Measurements from ENCODE around the gene NRG2. TPM values are rescaled to one million over a fixed set of nuclear protein-coding genes. Genes with fewer than 3 reads are reported as not detected.
A peak's percentile ranks its signal among the peaks of the same experiment; 100 is the strongest.

Gene NRG2
- total RNA-seq, 1 experiment from 2014 or later = 0.59 TPM

DNA sequence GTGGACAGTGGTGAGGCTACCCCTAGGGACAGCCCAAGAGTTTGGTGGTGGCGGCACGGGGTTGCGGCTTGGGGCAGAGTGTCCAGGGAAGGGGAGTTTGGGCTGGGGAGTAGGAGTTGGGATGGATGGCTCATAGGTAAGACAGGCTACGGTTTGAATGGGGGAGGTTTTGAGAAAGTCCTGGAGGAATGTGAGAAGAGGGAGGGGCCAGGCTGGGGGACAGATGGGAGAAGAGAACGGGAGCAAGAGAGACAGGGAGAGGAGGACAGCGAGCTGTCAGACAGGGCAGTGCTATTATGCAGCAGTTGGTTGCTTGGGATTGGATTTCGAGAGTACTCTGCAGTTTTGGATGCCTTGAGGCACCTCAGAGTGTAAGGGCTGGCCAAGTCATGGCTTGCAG, 223.0 kb downstream of the NRG2 start:
- peaks cover 21% of the 10 kb centered on the region for H3K27me3 Mint-ChIP-seq (ENCODE audit: insufficient read depth, unreplicated experiment)
- Histone ChIP-seq H3K9me3 (peaks cover 11% of the 10 kb centered on the region; the same call in 1 of the 2 replicates), H3K36me3 (ENCODE audit: control insufficient read depth, insufficient read depth, low read length) (no peaks in the 10 kb centered on the region), H3K4me1 (no peaks in the 10 kb centered on the region), H3K4me3 (ENCODE audit: low read depth, low read length) (no peak overlapping the region), H3K27me3 (replicated peaks; ENCODE audit: control insufficient read depth, insufficient read depth, low read length) (no peaks in the 10 kb centered on the region; the same call in none of the 2 replicates)
- H3K4me1 Mint-ChIP-seq (ENCODE audit: low read depth, unreplicated experiment) = no peaks in the 10 kb centered on the region
- ChIA-PET POLR2A (no interaction called here), CTCF (no interaction called here)
- no peaks in the 10 kb centered on the region for H3K36me3 Mint-ChIP-seq (ENCODE audit: insufficient read depth, unreplicated experiment)
- H3K9me3 Mint-ChIP-seq (ENCODE audit: unreplicated experiment) = peaks cover 20% of the 10 kb centered on the region
- DNase-seq = peak in 1 of 2 experiments; percentile 32
- TF ChIP-seq, protein P1, sequence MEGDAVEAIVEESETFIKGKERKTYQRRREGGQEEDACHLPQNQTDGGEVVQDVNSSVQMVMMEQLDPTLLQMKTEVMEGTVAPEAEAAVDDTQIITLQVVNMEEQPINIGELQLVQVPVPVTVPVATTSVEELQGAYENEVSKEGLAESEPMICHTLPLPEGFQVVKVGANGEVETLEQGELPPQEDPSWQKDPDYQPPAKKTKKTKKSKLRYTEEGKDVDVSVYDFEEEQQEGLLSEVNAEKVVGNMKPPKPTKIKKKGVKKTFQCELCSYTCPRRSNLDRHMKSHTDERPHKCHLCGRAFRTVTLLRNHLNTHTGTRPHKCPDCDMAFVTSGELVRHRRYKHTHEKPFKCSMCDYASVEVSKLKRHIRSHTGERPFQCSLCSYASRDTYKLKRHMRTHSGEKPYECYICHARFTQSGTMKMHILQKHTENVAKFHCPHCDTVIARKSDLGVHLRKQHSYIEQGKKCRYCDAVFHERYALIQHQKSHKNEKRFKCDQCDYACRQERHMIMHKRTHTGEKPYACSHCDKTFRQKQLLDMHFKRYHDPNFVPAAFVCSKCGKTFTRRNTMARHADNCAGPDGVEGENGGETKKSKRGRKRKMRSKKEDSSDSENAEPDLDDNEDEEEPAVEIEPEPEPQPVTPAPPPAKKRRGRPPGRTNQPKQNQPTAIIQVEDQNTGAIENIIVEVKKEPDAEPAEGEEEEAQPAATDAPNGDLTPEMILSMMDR (IDR thresholded peaks at IDR 0.05; ENCODE audit: insufficient read depth in 1 of 2, low read depth in 1 of 2, low read length in 1 of 2, severe bottlenecking in 1 of 2, unreplicated experiment in 1 of 2) = no peak
- no peak overlapping the region for H3K27ac Mint-ChIP-seq (ENCODE audit: unreplicated experiment)
- intact Hi-C loops (cut with micrococcal nuclease; ENCODE audit: unreplicated experiment) = no loop called here
- no TSS peak for BruUV-seq (replicated peaks)
- H3K4me3 Mint-ChIP-seq (ENCODE audit: unreplicated experiment) = no peak overlapping the region

DNA sequence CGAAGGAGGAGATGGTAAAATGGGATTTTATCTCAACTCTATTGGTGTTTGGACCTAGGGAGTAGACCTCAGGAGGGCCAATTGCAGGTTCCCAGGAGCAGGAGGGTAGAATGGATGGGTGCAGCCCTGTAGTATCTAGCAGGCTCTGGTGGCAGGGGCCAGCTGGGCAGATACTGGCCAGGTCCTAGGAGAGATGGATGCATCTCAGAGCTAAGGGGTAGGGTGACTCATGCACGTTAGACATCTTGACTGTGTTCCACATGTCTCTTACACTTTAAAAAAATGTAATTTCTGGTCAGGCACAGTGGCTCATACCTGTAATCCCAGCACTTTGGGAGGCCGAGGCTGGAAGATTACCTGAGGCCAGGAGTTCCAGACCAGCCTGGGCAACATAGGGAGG, 225.1 kb downstream of the NRG2 start:
- Mint-ChIP-seq H3K9me3 (ENCODE audit: unreplicated experiment) (peaks cover 20% of the 10 kb centered on the region), H3K36me3 (ENCODE audit: insufficient read depth, unreplicated experiment) (no peaks in the 10 kb centered on the region), H3K27ac (ENCODE audit: unreplicated experiment) (no peak overlapping the region), H3K27me3 (ENCODE audit: insufficient read depth, unreplicated experiment) (peaks cover 21% of the 10 kb centered on the region), H3K4me3 (ENCODE audit: unreplicated experiment) (no peak overlapping the region), H3K4me1 (ENCODE audit: low read depth, unreplicated experiment) (no peaks in the 10 kb centered on the region)
- intact Hi-C loops (cut with micrococcal nuclease; ENCODE audit: unreplicated experiment) = no loop called here
- peak in 1 of 2 experiments; percentile 6 for DNase-seq
- ChIA-PET POLR2A (no interaction called here), CTCF (no interaction called here)
- no TSS peak for BruUV-seq (replicated peaks)
- no peak overlapping the region for H3K4me3 ChIP-seq (ENCODE audit: low read depth, low read length)
- no peaks in the 10 kb centered on the region for H3K4me1 ChIP-seq
- H3K9me3 ChIP-seq = peaks cover 11% of the 10 kb centered on the region; the same call in 1 of the 2 replicates
- no peaks in the 10 kb centered on the region for H3K36me3 ChIP-seq (ENCODE audit: control insufficient read depth, insufficient read depth, low read length)
- TF ChIP-seq, protein P1 (IDR thresholded peaks at IDR 0.05; ENCODE audit: insufficient read depth in 1 of 2, low read depth in 1 of 2, low read length in 1 of 2, severe bottlenecking in 1 of 2, unreplicated experiment in 1 of 2) = no peak
- H3K27me3 ChIP-seq (replicated peaks; ENCODE audit: control insufficient read depth, insufficient read depth, low read length) = no peaks in the 10 kb centered on the region; the same call in none of the 2 replicates

DNA sequence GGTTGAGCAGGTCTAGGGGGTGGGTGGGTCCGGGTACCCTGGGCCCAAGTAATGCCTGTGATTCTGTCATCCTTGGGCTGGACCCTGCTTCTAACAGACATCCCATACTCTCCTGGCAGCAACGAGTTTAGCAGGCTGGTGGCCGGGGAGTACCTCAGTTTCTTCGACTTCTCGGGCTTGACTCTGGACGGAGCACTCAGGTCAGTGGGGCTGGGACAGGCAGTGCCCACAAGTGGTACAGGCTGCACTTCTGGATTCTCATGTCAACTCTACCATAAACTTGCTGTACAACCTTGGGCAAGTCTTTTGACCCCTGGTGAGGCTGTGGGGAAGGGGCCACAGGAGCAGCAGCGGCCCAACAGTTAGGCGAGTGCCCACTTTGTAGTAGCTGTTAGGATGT, 225.7 kb downstream of the NRG2 start:
- BruUV-seq (replicated peaks) = no TSS peak
- peaks cover 11% of the 10 kb centered on the region; the same call in 1 of the 2 replicates for H3K9me3 ChIP-seq

More for the DNA sequence above, 225.7 kb downstream of the NRG2 start:
- POLR2A ChIA-PET = no interaction called here
- peaks cover 20% of the 10 kb centered on the region for H3K9me3 Mint-ChIP-seq (ENCODE audit: unreplicated experiment)
- Histone ChIP-seq H3K27me3 (replicated peaks; ENCODE audit: control insufficient read depth, insufficient read depth, low read length) (no peaks in the 10 kb centered on the region; the same call in none of the 2 replicates), H3K4me1 (no peaks in the 10 kb centered on the region), H3K4me3 (ENCODE audit: low read depth, low read length) (no peak overlapping the region), H3K36me3 (ENCODE audit: control insufficient read depth, insufficient read depth, low read length) (no peaks in the 10 kb centered on the region)
- intact Hi-C loops (cut with micrococcal nuclease; ENCODE audit: unreplicated experiment) = no loop called here
- H3K27me3 Mint-ChIP-seq (ENCODE audit: insufficient read depth, unreplicated experiment) = peaks cover 21% of the 10 kb centered on the region
- CTCF ChIA-PET = no interaction called here
- peak in 1 of 2 experiments; percentile 14 for DNase-seq
- TF ChIP-seq, protein P1 (IDR thresholded peaks at IDR 0.05; ENCODE audit: insufficient read depth in 1 of 2, low read depth in 1 of 2, low read length in 1 of 2, severe bottlenecking in 1 of 2, unreplicated experiment in 1 of 2) = no peak
- H3K4me1 Mint-ChIP-seq (ENCODE audit: low read depth, unreplicated experiment) = no peaks in the 10 kb centered on the region
- no peak overlapping the region for H3K4me3 Mint-ChIP-seq (ENCODE audit: unreplicated experiment)
- no peaks in the 10 kb centered on the region for H3K36me3 Mint-ChIP-seq (ENCODE audit: insufficient read depth, unreplicated experiment)
- H3K27ac Mint-ChIP-seq (ENCODE audit: unreplicated experiment) = no peak overlapping the region

Measured in Caco-2 (cell line).